Mesendoderm (in vitro differentiated cells): ENCODE measurements around the gene IRGQ.
A peak's percentile ranks its signal among the peaks of the same experiment; 100 is the strongest.
"Not testable (repeated sequence)": the region's sequence is repeated elsewhere in the genome, so short reads cannot be mapped to it uniquely, and the experiment has no call there.

Source experiments
- DNase-seq: peaks from one replicate; pipeline ENCODE4 v3.0.0; 2013
- H2AK5ac ChIP-seq: 2 replicates; pipeline ENCODE4 v1.6.1; 2013; ENCODE audit warnings: low read length, inconsistent platforms
- H2BK120ac ChIP-seq: 2 replicates; pipeline ENCODE4 v1.6.1; 2013; ENCODE audit warnings: low read depth, mild to moderate bottlenecking, low read length, moderate library complexity, mixed read lengths
- H2BK15ac ChIP-seq: replicated peaks from 2 replicates; pipeline ENCODE4 v1.6.1; 2013; ENCODE audit warnings: low read depth, mild to moderate bottlenecking, moderate library complexity
- H2BK5ac ChIP-seq: 2 replicates; pipeline ENCODE4 v1.6.1; 2013; ENCODE audit warnings: low read length, inconsistent platforms
- H3K18ac ChIP-seq: 2 replicates; pipeline ENCODE4 v1.6.1; 2013; ENCODE audit warnings: mild to moderate bottlenecking, low read length, mixed read lengths
- H3K23ac ChIP-seq: one replicate; pipeline ENCODE4 v1.6.1; 2013; ENCODE audit warnings: low read length
- H3K27ac ChIP-seq: 2 replicates; pipeline ENCODE4 v1.5.1; 2013; ENCODE audit warnings: low read depth, mild to moderate bottlenecking, inconsistent platforms, low read length, moderate library complexity
- H3K27me3 ChIP-seq: 2 replicates; pipeline ENCODE4 v1.6.1; 2013; ENCODE audit warnings: low read length, control low read depth, mild to moderate bottlenecking, inconsistent platforms; ENCODE audit not compliant: insufficient read depth, poor library complexity
- H3K36me3 ChIP-seq: 2 replicates; pipeline ENCODE4 v1.6.1; 2013; ENCODE audit warnings: low read length, inconsistent platforms; ENCODE audit not compliant: control insufficient read depth, insufficient read depth
- H3K4ac ChIP-seq: one replicate; pipeline ENCODE4 v1.6.1; 2013; ENCODE audit warnings: low read depth, mild to moderate bottlenecking, low read length, moderate library complexity
- H3K4me1 ChIP-seq: 2 replicates; pipeline ENCODE4 v1.6.1; 2013; ENCODE audit warnings: low read depth, low read length, inconsistent platforms; ENCODE audit not compliant: control insufficient read depth
- H3K4me2 ChIP-seq: 2 replicates; pipeline ENCODE4 v1.6.1; 2013; ENCODE audit warnings: low read length
- H3K4me3 ChIP-seq: 2 replicates; pipeline ENCODE4 v1.5.1; 2013; ENCODE audit warnings: mild to moderate bottlenecking, low read length
- H3K56ac ChIP-seq: one replicate; pipeline ENCODE4 v1.6.1; 2013; ENCODE audit warnings: low read length
- H3K79me1 ChIP-seq: 2 replicates; pipeline ENCODE4 v1.6.1; 2013; ENCODE audit warnings: low read length, inconsistent platforms
- H3K79me2 ChIP-seq: 2 replicates; pipeline ENCODE4 v1.6.1; 2013; ENCODE audit warnings: mild to moderate bottlenecking, low read length; ENCODE audit not compliant: control insufficient read depth, insufficient read depth
- H3K9ac ChIP-seq: 2 replicates; pipeline ENCODE4 v1.6.1; 2013; ENCODE audit warnings: low read length, inconsistent platforms
- H4K5ac ChIP-seq: one replicate; pipeline ENCODE4 v1.6.1; 2013; ENCODE audit warnings: low read length
- H4K8ac ChIP-seq: one replicate; pipeline ENCODE4 v1.6.1; 2013; ENCODE audit warnings: low read depth, mild to moderate bottlenecking, control low read depth, low read length, moderate library complexity
- WGBS: extraction: QIAGEN DNeasy Blood & Tissue Kit; methylation state at CpG from one replicate; pipeline ENCODE4 v1.1.7; 2013; ENCODE audit warnings: low lambda C conversion rate, missing lambda C conversion rate; ENCODE audit not compliant: insufficient coverage; ENCODE audit errors: extremely low coverage; 5-methylcytosine and 5-hydroxymethylcytosine counted together

Gene IRGQ

DNA sequence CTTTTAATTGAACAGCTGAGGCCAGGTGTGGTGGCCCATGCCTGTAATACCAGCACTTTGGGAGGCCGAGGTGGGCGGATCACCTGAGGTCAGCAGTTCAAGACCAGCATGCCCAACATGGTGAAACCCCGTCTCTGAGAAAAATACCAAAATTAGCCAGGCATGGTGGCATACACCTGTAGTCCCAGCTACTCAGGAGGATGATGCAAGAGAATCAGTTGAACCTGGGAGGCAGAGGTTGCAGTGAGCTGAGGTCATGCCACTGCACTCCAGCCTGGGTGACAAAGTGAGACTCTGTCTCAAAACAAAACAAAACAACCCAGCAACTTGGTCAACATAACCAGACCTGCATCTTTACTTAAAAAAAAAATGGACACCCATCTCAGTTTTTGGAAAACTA is 8.9 kb downstream of the IRGQ start:
- H2BK5ac ChIP-seq, H3K23ac ChIP-seq, H3K79me2 ChIP-seq, H3K9ac ChIP-seq, H2BK15ac ChIP-seq, H3K27me3 ChIP-seq, H2AK5ac ChIP-seq, H3K4me2 ChIP-seq, H3K27ac ChIP-seq, H2BK120ac ChIP-seq, H3K36me3 ChIP-seq, H3K18ac ChIP-seq, H3K4ac ChIP-seq, H3K56ac ChIP-seq, H3K79me1 ChIP-seq, H3K4me3 ChIP-seq, H3K4me1 ChIP-seq, DNase-seq, H4K8ac ChIP-seq, H4K5ac ChIP-seq: not testable (repeated sequence)
- no CpG with 5 or more reads among the region's 3 CpGs for WGBS

DNA sequence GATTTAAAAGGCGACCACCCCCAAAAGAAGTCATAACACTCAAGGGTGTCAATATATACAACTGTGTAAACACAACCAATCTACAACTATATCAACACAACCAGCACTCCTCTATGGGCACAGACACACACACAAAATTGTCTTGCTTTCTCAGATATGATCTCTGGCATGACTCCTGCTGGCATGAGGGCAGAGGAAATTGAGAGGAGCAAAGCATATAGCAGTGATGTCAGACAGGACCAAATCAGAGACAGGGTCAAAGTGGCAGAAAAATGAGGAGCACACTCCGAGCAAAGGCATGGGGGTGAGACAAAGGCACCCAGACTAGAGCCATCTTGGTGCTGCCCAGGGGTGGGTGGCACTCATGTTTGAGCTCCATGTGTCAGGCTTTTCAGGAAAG is 9.6 kb downstream of the IRGQ start:
- Histone ChIP-seq H2BK15ac (no peak overlapping the region), H2BK5ac (no peak overlapping the region), H3K56ac (no peak overlapping the region), H4K5ac (no peak overlapping the region), H3K4me3 (no peak overlapping the region), H3K4ac (no peak overlapping the region), H4K8ac (no peak overlapping the region), H3K18ac (no peak overlapping the region), H3K23ac (no peak overlapping the region), H2AK5ac (no peak overlapping the region), H3K79me1 (no peaks in the 10 kb centered on the region), H3K4me2 (no peak overlapping the region), H3K79me2 (no peaks in the 10 kb centered on the region), H3K4me1 (peaks cover 3% of the 10 kb centered on the region), H3K27me3 (no peaks in the 10 kb centered on the region), H3K27ac (no peak overlapping the region), H3K36me3 (peaks cover 1% of the 10 kb centered on the region), H2BK120ac (no peak overlapping the region), H3K9ac (no peak overlapping the region)
- WGBS = no CpG with 5 or more reads among the region's 2 CpGs
- no peak for DNase-seq

GRCh38 chr19:43584484-43584883 is 11.4 kb downstream of the IRGQ start:
- Histone ChIP-seq H2BK15ac (no peak overlapping the region), H3K27me3 (no peaks in the 10 kb centered on the region), H3K23ac (no peak overlapping the region), H2AK5ac (no peak overlapping the region), H4K8ac (no peak overlapping the region), H3K79me1 (peaks cover 1% of the 10 kb centered on the region), H4K5ac (no peak overlapping the region), H3K18ac (no peak overlapping the region), H3K9ac (no peak overlapping the region), H2BK5ac (no peak overlapping the region), H3K4ac (no peak overlapping the region), H3K36me3 (peaks cover 1% of the 10 kb centered on the region), H3K79me2 (no peaks in the 10 kb centered on the region), H3K56ac (no peak overlapping the region), H2BK120ac (no peak overlapping the region), H3K27ac (no peak overlapping the region), H3K4me1 (peaks cover 5% of the 10 kb centered on the region), H3K4me2 (no peak overlapping the region), H3K4me3 (no peak overlapping the region)
- DNase-seq = no peak
- no CpG with 5 or more reads among the region's 1 CpG for WGBS

DNA sequence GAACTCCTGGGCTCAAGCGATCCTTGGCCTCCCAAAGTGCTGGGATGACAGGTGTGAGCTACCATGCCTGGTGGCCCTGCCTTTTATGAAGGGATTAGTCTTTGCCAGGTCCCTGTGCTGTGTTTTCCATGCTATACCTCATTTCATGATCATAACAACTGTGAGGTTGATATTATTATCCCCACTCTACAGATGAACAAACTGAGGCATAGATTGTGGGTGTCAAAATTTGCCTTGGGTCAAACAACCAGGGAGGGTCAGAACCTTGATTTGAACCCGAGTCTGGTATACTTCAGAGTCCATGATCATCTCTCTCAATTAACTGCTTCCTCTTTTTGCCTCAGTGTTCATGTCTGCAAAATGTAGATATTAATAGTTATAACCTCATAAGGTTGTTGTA is 13.4 kb downstream of the IRGQ start:
- H3K56ac ChIP-seq = no peak overlapping the region
- H3K79me2 ChIP-seq = no peaks in the 10 kb centered on the region
- H2AK5ac ChIP-seq = no peak overlapping the region
- no peak overlapping the region for H3K27ac ChIP-seq
- no peak overlapping the region for H2BK15ac ChIP-seq
- no peak overlapping the region for H3K4ac ChIP-seq
- no peak overlapping the region for H2BK120ac ChIP-seq
- H3K4me3 ChIP-seq = no peak overlapping the region
- no peak for DNase-seq
- no peak overlapping the region for H2BK5ac ChIP-seq
- peaks cover 1% of the 10 kb centered on the region for H3K36me3 ChIP-seq
- no CpG with 5 or more reads among the region's 2 CpGs for WGBS
- H3K79me1 ChIP-seq = peaks cover 1% of the 10 kb centered on the region
- no peak overlapping the region for H3K4me2 ChIP-seq
- no peak overlapping the region for H3K9ac ChIP-seq
- no peak overlapping the region for H3K18ac ChIP-seq
- no peak overlapping the region for H3K23ac ChIP-seq
- no peak overlapping the region for H4K5ac ChIP-seq
- no peak overlapping the region for H4K8ac ChIP-seq
- peaks cover 5% of the 10 kb centered on the region for H3K4me1 ChIP-seq
- H3K27me3 ChIP-seq = no peaks in the 10 kb centered on the region

GRCh38 chr19:43581467-43581866 is 14.5 kb downstream of the IRGQ start:
- H3K4me1 ChIP-seq = peaks cover 6% of the 10 kb centered on the region
- H4K5ac ChIP-seq = no peak overlapping the region
- no CpG with 5 or more reads among the region's 7 CpGs for WGBS
- H3K23ac ChIP-seq = no peak overlapping the region
- peak overlapping the region; percentile 80 for H3K56ac ChIP-seq
- H3K4me2 ChIP-seq = peak overlapping the region; percentile 0
- no peaks in the 10 kb centered on the region for H3K27me3 ChIP-seq
- no peak overlapping the region for H2BK5ac ChIP-seq
- H4K8ac ChIP-seq = no peak overlapping the region
- no peak overlapping the region for H3K18ac ChIP-seq
- no peaks in the 10 kb centered on the region for H3K79me2 ChIP-seq
- no peak overlapping the region for H3K4me3 ChIP-seq
- H2BK15ac ChIP-seq = no peak overlapping the region
- peak overlapping the region; percentile 16 for H3K9ac ChIP-seq
- H3K27ac ChIP-seq = no peak overlapping the region
- H3K79me1 ChIP-seq = peaks cover 1% of the 10 kb centered on the region
- no peaks in the 10 kb centered on the region for H3K36me3 ChIP-seq
- H2BK120ac ChIP-seq = no peak overlapping the region
- no peak overlapping the region for H3K4ac ChIP-seq
- DNase-seq = no peak
- H2AK5ac ChIP-seq = peak overlapping the region; percentile 15

- Histone ChIP-seq H4K5ac (no peak overlapping the region), H2AK5ac (no peak overlapping the region), H4K8ac (no peak overlapping the region), H3K79me1 (peaks cover 9% of the 10 kb centered on the region), H3K4ac (no peak overlapping the region), H3K4me1 (peaks cover 9% of the 10 kb centered on the region), H2BK5ac (no peak overlapping the region), H3K4me2 (no peak overlapping the region), H3K23ac (no peak overlapping the region), H3K27me3 (no peaks in the 10 kb centered on the region), H3K36me3 (no peaks in the 10 kb centered on the region), H3K18ac (no peak overlapping the region), H3K27ac (no peak overlapping the region), H2BK15ac (no peak overlapping the region), H3K9ac (no peak overlapping the region), H2BK120ac (no peak overlapping the region), H3K56ac (no peak overlapping the region), H3K4me3 (no peak overlapping the region), H3K79me2 (no peaks in the 10 kb centered on the region)
- WGBS = no CpG with 5 or more reads among the region's 3 CpGs
- DNase-seq = no peak
Measured at GRCh38 chr19:43578787-43579186, 17.1 kb downstream of the IRGQ start.
